NB4 (cell line): ENCODE results near the gene QRICH2.

Experiments
- DNase-seq: peaks from one replicate; pipeline ENCODE4 v3.0.0; 2010; ENCODE audit warnings: low read depth
- H3K4me3 ChIP-seq: one replicate; pipeline ENCODE4 v1.5.1; 2011; ENCODE audit warnings: mild to moderate bottlenecking, low read depth, low read length, moderate library complexity
- MYC ChIP-seq: IDR thresholded peaks from 2 replicates; pipeline ENCODE4 v1.6.1; 2011; ENCODE audit warnings: low read depth, low read length
- POLR2A ChIP-seq: IDR thresholded peaks from 2 replicates; pipeline ENCODE4 v1.6.1; 2011; ENCODE audit warnings: mild to moderate bottlenecking; ENCODE audit not compliant: insufficient read length; ENCODE audit errors: extremely low read depth
- TF ChIP-seq, protein P1 (sequence below): IDR thresholded peaks from 2 replicates; pipeline ENCODE4 v1.6.1; 2011; ENCODE audit warnings: low read depth, low read length
- TF ChIP-seq, protein P2 (sequence below): IDR thresholded peaks from one replicate; pipeline ENCODE4 v1.5.1; 2012; ENCODE audit warnings: low read depth, low read length

Gene QRICH2

DNA sequence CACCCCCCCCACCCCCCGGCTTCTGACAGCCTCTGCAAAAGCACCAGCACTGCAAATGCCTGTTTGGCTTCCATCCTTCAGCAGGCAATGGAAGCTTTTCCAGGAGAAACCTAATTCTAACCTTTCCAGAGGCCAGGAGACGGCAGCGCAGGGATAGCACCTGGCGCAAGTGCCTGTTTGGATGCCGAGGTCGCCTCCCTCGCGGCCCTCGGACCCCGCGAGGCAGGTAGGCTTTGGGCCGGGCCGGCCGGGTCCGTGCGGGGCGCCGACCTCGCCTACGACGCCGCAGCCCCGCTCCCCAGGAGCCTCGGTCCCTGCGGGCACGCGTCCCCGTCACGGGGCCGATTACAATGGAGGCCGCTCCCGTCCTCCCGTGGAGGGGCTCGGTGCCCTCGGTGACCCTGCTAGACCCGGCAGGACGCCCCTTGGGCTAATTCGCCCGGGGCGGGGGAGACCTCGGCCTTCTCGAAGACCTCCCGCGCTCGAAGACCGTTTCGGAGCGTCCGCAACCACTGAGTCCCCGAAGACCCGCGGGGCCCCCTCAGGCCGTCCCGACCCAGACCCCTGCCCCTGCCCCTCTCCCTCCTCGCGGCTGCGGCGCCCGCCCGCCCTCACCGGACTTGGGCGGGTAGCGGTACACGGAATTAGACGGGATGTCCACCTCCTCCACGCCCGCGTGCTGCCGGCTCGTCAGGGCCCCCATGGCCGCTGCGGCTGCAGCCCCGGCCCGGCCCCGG, 68.4 kb downstream of the QRICH2 start:
- TF ChIP-seq, protein P1, sequence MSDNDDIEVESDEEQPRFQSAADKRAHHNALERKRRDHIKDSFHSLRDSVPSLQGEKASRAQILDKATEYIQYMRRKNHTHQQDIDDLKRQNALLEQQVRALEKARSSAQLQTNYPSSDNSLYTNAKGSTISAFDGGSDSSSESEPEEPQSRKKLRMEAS, result no peak
- TF ChIP-seq, protein P2, sequence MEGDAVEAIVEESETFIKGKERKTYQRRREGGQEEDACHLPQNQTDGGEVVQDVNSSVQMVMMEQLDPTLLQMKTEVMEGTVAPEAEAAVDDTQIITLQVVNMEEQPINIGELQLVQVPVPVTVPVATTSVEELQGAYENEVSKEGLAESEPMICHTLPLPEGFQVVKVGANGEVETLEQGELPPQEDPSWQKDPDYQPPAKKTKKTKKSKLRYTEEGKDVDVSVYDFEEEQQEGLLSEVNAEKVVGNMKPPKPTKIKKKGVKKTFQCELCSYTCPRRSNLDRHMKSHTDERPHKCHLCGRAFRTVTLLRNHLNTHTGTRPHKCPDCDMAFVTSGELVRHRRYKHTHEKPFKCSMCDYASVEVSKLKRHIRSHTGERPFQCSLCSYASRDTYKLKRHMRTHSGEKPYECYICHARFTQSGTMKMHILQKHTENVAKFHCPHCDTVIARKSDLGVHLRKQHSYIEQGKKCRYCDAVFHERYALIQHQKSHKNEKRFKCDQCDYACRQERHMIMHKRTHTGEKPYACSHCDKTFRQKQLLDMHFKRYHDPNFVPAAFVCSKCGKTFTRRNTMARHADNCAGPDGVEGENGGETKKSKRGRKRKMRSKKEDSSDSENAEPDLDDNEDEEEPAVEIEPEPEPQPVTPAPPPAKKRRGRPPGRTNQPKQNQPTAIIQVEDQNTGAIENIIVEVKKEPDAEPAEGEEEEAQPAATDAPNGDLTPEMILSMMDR, result no peak
- no peak for TF ChIP-seq MYC
- TF ChIP-seq POLR2A, result no peak
- H3K4me3 ChIP-seq, result no peak overlapping the region
- no peak for DNase-seq

DNA sequence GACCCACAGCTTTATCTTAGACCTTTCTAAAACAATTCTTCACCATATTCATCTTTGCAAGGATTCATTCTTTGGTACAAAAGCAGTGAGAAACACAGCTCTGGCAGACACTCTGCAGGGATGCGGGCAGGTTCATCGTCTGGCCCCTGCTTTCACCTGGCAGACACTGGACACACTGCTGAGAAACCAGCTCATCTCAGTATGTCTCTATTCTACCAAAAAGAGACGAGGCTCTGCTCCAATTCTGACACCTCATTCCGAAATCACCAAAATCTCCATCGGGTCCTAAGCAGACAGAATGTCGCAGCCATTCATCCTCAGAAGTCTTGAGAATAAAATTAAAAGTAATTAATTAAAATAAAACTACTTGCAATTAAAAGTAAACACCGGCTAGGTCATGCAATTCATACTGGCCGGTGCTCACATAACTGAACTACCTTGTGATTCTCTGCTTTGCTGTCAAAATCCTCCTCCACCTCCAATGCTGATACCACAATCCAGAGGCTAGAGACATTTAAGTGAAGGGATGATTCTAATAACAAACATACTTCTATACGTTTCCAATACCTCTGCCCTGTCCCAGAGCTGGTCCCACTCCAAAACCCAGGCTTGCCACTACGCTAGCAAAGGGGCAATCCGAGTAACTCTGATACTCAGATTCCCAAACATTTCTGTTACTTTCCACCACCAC, 69.1 kb downstream of the QRICH2 start:
- TF ChIP-seq, protein P1, result no peak
- TF ChIP-seq POLR2A, result no peak
- no peak for TF ChIP-seq MYC
- TF ChIP-seq, protein P2, result no peak
- DNase-seq, result no peak
- H3K4me3 ChIP-seq, result no peak overlapping the region

DNA sequence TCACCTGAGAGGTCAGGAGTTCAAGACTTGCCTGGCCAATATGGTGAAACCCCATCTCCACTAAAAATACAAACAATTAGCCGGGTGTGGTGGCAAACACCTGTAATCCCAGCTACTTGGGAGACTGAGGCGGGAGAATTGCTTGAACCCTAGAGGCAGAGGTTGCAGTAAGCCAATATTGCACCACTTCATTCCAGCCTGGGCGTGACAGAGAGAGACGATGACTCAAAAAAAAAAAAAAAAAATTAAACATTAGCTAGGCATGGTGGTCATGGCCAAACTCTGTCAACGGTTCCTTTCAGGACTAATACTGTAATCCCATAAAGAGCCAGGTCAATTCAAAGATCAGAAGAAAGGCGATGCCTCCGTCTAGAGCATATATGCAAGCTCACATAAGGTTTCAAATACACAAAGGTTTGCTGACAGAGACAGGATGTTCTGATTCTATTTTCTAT, 70.2 kb downstream of the QRICH2 start:
- TF ChIP-seq, protein P1, result no peak
- TF ChIP-seq POLR2A (no peak), MYC (no peak)
- TF ChIP-seq, protein P2, result no peak
- no peak overlapping the region for H3K4me3 ChIP-seq
- no peak for DNase-seq

DNA sequence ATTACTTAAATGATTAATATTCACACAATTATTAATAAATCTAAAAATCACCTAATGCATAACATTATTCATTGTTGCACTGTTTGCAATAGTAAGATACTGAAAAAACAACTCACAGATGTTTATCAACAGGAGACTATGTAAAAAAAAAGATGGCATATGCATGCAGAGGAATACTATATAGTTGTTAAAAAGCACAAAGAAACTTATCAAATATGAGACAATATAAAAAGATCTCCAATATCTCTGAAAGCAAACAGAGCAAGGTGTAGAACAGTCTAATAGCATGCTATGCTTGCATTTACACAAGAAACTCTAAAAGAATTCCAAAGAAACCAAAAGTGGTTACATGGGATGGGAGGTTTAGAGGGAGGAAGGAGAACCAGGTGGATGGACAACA, 71.5 kb downstream of the QRICH2 start:
- TF ChIP-seq MYC (no peak), POLR2A (no peak)
- TF ChIP-seq, protein P1, result no peak
- TF ChIP-seq, protein P2, result no peak
- H3K4me3 ChIP-seq, result no peak overlapping the region
- DNase-seq, result no peak

DNA sequence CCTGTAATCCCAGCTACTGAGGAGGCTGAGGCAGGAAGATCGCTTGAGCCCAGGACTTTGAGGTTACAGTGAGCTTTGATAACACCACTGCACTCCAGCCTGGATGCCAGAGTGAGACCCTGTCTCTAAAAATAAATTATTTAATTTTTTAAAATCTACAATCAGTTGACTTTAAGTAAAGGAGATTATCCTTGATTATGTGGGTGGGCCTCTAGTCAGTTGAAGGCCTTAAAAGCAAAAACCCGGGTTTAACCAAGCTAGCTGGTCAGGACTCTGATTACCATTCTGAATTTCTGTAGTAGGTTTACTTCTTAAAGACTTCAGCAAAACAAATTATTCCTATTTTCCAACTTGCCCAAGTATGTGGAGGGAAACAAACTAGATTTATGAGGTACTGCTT, 72.2 kb downstream of the QRICH2 start:
- no peak for TF ChIP-seq MYC
- TF ChIP-seq, protein P1, result no peak
- TF ChIP-seq, protein P2, result no peak
- no peak for TF ChIP-seq POLR2A
- no peak overlapping the region for H3K4me3 ChIP-seq
- DNase-seq, result no peak
